K562 (cell line): ENCODE results near the gene IGLON5. TPM values are rescaled to one million over a fixed set of nuclear protein-coding genes. Genes with fewer than 3 reads are reported as not detected.

ENCODE experiments used
- CREBBP ChIP-seq: IDR thresholded peaks from one replicate; pipeline ENCODE4 v1.6.1; 2012; ENCODE audit warnings: low read depth, mild to moderate bottlenecking, control low read depth, inconsistent platforms, low read length
- DIDO1 ChIP-seq: fragments of 450-650 bp; IDR thresholded peaks from 2 replicates; pipeline ENCODE4 v1.6.1; 2016; ENCODE audit warnings: low read depth, missing biosample characterization, missing genetic modification characterization
- HDAC6 ChIP-seq: IDR thresholded peaks from 2 replicates; pipeline ENCODE4 v1.6.1; 2012; ENCODE audit warnings: low read depth, mild to moderate bottlenecking, control low read depth, inconsistent platforms, low read length, moderate library complexity
- HDGF ChIP-seq: fragments of 450-650 bp; IDR thresholded peaks from 2 replicates; pipeline ENCODE4 v1.6.1; 2016
- MYNN ChIP-seq, 2 experiments: sonication (generic); formaldehyde crosslinking in 1 of 2; IDR thresholded peaks; 2 replicates each; pipeline versions ENCODE4 v1.5.0 to v1.6.1; 2016 to 2020; ENCODE audit warnings: antibody characterized with exemption in 1 of 2, missing genetic modification reagents in 1 of 2
- NFE2L1 ChIP-seq: fragments of 450-650 bp; IDR thresholded peaks from 2 replicates; pipeline ENCODE4 v1.6.1; 2016; ENCODE audit warnings: missing genetic modification characterization, low read depth, mild to moderate bottlenecking, missing compliant biosample characterization, moderate library complexity, borderline replicate concordance
- NUFIP1 ChIP-seq: fragments of 450-650 bp; IDR thresholded peaks from 2 replicates; pipeline ENCODE4 v1.6.1; 2018; ENCODE audit not compliant: partially characterized antibody
- POLR2G ChIP-seq: fragments of 200-400 bp; formaldehyde crosslinking; IDR thresholded peaks from 2 replicates; pipeline ENCODE4 v1.6.1; 2017; ENCODE audit warnings: low read depth, mild to moderate bottlenecking, antibody characterized with exemption, low read length, moderate library complexity
- SP1 ChIP-seq: sonication (generic); formaldehyde crosslinking; IDR thresholded peaks from 2 replicates; pipeline ENCODE4 v1.8.1; 2022; ENCODE audit warnings: mild to moderate bottlenecking, missing genetic modification reagents
- TEAD4 ChIP-seq, 2 experiments: sonication (generic) in 1 of 2; formaldehyde crosslinking in 1 of 2; IDR thresholded peaks; 2 replicates each; pipeline versions ENCODE4 v1.6.1 to v1.8.0; 2012 to 2022; ENCODE audit warnings: borderline replicate concordance in 1 of 2, inconsistent platforms in 1 of 2, low read length in 1 of 2, mild to moderate bottlenecking in 1 of 2, missing genetic modification reagents in 1 of 2
- polyA plus RNA-seq, 8 experiments: library from polyadenylated mRNA; depleted of rRNA in 4 of 8; stranded (reverse) in 5 of 8; unstranded in 3 of 8; fragments of >200 nt; fragmentation: Nextera tagmentation in 2 of 8; fragmentation: Illumina TruSeq in 1 of 8; extraction: Ambion mirVana in 2 of 8; extraction: Trizol in 1 of 8; gene quantifications; 2 replicates each; pipeline versions ENCODE4 v1.2.1 to v1.2.3, GENCODE V29; 2011 to 2014; ENCODE audit warnings: inconsistent platforms in 1 of 8, missing spikeins in 1 of 8
- total RNA-seq, 7 experiments: library from RNA; depleted of rRNA in 6 of 7; stranded (reverse); fragments of >200 nt in 6 of 7; fragmentation: Illumina TruSeq in 2 of 7; extraction: Trizol in 2 of 7; gene quantifications; 2 replicates each; pipeline versions ENCODE4 v1.2.1 to v1.2.3, GENCODE V29; 2011 to 2021; ENCODE audit warnings: low replicate concordance in 1 of 7
- TF ChIP-seq, protein P1 (sequence below): fragments of 450-650 bp; IDR thresholded peaks from 2 replicates; pipeline ENCODE4 v1.6.1; 2016; ENCODE audit warnings: low read depth
- TF ChIP-seq, protein P2 (sequence below): fragments of 250-450 bp; sonication (Bioruptor Pico); IDR thresholded peaks from 2 replicates; pipeline ENCODE4 v1.5.1; 2021; ENCODE audit warnings: mild to moderate bottlenecking
- TF ChIP-seq, protein P3 (sequence below): fragments of 250-450 bp; sonication (Bioruptor Pico); IDR thresholded peaks from 2 replicates; pipeline ENCODE4 v1.8.0; 2021; ENCODE audit warnings: moderate library complexity, mild to moderate bottlenecking, inconsistent platforms
- TF ChIP-seq, protein P4 (sequence below): fragments of 450-650 bp; IDR thresholded peaks from 2 replicates; pipeline ENCODE4 v1.6.1; 2017; ENCODE audit warnings: antibody characterized with exemption

The IGLON5 gene
- total and polyA plus RNA-seq, 9 of the 15 experiments (the other 6 are each of a cell fraction or from before 2014, with no cell fraction given) = 0.03 to 0.22 (median 0.14) TPM; not detected in 2

DNA sequence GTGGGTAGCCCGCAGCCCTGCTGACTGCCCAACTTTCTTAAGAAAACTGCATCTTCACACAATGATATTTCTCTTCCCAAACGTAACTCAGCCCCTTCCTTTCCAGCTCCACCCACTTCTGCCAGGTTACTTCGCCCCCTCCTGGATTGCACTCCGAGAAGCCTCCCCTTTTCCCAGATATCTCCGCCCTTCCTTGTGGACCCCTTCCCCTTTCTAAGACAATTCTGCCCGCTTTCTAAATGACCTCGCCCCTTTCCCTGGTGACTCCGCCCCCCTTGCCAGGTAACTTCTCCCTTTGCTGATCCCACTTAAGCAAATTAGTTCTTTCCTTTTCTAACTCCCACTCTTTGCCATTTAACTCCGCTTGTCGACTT is 27.9 kb downstream of the IGLON5 start (continued):
- TF ChIP-seq, protein P1, sequence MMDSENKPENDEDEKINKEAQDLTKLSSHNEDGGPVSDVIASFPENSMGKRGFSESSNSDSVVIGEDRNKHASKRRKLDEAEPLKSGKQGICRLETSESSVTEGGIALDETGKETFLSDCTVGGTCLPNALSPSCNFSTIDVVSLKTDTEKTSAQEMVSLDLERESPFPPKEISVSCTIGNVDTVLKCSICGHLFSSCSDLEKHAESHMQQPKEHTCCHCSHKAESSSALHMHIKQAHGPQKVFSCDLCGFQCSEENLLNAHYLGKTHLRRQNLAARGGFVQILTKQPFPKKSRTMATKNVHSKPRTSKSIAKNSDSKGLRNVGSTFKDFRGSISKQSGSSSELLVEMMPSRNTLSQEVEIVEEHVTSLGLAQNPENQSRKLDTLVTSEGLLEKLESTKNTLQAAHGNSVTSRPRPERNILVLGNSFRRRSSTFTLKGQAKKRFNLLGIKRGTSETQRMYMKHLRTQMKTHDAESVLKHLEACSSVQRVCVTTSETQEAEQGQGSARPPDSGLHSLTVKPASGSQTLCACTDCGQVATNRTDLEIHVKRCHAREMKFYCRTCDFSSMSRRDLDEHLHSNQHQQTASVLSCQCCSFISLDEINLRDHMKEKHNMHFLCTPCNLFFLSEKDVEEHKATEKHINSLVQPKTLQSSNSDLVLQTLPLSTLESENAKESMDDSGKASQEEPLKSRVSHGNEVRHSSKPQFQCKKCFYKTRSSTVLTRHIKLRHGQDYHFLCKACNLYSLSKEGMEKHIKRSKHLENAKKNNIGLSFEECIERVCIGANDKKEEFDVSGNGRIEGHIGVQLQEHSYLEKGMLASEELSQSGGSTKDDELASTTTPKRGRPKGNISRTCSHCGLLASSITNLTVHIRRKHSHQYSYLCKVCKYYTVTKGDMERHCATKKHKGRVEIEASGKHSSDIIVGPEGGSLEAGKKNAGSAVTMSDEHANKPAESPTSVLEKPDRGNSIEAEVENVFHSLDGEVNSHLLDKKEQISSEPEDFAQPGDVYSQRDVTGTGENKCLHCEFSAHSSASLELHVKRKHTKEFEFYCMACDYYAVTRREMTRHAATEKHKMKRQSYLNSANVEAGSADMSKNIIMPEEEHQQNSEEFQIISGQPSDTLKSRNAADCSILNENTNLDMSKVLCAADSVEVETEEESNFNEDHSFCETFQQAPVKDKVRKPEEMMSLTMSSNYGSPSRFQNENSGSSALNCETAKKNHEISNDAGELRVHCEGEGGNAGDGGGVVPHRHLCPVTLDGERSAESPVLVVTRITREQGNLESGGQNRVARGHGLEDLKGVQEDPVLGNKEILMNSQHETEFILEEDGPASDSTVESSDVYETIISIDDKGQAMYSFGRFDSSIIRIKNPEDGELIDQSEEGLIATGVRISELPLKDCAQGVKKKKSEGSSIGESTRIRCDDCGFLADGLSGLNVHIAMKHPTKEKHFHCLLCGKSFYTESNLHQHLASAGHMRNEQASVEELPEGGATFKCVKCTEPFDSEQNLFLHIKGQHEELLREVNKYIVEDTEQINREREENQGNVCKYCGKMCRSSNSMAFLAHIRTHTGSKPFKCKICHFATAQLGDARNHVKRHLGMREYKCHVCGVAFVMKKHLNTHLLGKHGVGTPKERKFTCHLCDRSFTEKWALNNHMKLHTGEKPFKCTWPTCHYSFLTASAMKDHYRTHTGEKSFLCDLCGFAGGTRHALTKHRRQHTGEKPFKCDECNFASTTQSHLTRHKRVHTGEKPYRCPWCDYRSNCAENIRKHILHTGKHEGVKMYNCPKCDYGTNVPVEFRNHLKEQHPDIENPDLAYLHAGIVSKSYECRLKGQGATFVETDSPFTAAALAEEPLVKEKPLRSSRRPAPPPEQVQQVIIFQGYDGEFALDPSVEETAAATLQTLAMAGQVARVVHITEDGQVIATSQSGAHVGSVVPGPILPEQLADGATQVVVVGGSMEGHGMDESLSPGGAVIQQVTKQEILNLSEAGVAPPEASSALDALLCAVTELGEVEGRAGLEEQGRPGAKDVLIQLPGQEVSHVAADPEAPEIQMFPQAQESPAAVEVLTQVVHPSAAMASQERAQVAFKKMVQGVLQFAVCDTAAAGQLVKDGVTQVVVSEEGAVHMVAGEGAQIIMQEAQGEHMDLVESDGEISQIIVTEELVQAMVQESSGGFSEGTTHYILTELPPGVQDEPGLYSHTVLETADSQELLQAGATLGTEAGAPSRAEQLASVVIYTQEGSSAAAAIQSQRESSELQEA = 0 out of 2 replicates have a peak, but pooled peaks have one; percentile 51
- TF ChIP-seq HDGF (peak; percentile 92), NUFIP1 (no peak), TEAD4 (IDR thresholded peaks at IDR 0.05; ENCODE audit: low read length) (no peak; the same call in 1 of the 2 replicates), TEAD4 (CRISPR knock-in tag; IDR thresholded peaks at IDR 0.05; ENCODE audit: borderline replicate concordance) (no peak), CREBBP (no peak), MYNN (IDR thresholded peaks at IDR 0.05) (no peak), MYNN (CRISPR knock-in tag; IDR thresholded peaks at IDR 0.05) (no peak), POLR2G (no peak), HDAC6 (no peak), SP1 (CRISPR knock-in tag) (no peak; the same call in 1 of the 2 replicates), DIDO1 (tag) (0 out of 2 replicates have a peak, but pooled peaks have one; percentile 22), NFE2L1 (tag) (no peak)
- TF ChIP-seq, protein P2, sequence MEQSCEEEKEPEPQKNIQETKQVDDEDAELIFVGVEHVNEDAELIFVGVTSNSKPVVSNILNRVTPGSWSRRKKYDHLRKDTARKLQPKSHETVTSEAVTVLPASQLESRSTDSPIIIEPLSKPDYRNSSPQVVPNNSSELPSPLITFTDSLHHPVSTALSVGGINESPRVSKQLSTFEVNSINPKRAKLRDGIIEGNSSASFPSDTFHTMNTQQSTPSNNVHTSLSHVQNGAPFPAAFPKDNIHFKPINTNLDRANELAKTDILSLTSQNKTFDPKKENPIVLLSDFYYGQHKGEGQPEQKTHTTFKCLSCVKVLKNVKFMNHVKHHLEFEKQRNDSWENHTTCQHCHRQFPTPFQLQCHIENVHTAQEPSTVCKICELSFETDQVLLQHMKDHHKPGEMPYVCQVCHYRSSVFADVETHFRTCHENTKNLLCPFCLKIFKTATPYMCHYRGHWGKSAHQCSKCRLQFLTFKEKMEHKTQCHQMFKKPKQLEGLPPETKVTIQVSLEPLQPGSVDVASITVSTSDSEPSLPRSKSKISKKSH (CRISPR knock-in tag) = no peak
- TF ChIP-seq, protein P3, sequence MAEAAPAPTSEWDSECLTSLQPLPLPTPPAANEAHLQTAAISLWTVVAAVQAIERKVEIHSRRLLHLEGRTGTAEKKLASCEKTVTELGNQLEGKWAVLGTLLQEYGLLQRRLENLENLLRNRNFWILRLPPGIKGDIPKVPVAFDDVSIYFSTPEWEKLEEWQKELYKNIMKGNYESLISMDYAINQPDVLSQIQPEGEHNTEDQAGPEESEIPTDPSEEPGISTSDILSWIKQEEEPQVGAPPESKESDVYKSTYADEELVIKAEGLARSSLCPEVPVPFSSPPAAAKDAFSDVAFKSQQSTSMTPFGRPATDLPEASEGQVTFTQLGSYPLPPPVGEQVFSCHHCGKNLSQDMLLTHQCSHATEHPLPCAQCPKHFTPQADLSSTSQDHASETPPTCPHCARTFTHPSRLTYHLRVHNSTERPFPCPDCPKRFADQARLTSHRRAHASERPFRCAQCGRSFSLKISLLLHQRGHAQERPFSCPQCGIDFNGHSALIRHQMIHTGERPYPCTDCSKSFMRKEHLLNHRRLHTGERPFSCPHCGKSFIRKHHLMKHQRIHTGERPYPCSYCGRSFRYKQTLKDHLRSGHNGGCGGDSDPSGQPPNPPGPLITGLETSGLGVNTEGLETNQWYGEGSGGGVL (CRISPR knock-in tag) = no peak
- TF ChIP-seq, protein P4, sequence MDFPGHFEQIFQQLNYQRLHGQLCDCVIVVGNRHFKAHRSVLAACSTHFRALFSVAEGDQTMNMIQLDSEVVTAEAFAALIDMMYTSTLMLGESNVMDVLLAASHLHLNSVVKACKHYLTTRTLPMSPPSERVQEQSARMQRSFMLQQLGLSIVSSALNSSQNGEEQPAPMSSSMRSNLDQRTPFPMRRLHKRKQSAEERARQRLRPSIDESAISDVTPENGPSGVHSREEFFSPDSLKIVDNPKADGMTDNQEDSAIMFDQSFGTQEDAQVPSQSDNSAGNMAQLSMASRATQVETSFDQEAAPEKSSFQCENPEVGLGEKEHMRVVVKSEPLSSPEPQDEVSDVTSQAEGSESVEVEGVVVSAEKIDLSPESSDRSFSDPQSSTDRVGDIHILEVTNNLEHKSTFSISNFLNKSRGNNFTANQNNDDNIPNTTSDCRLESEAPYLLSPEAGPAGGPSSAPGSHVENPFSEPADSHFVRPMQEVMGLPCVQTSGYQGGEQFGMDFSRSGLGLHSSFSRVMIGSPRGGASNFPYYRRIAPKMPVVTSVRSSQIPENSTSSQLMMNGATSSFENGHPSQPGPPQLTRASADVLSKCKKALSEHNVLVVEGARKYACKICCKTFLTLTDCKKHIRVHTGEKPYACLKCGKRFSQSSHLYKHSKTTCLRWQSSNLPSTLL = peak; percentile 74; the same call in 1 of the 2 replicates
